IPS-NIHi7 (cell line): ENCODE results near the gene MSL3B.

Experiments
- DNase-seq: peaks from one replicate; pipeline ENCODE4 v3.0.0; 2012; ENCODE audit warnings: mixed read lengths; ENCODE audit errors: extremely low spot score

The MSL3B gene

GRCh38 chr2:233853353-233853752 is 14.8 kb downstream of the MSL3B start:
- no peak for DNase-seq

GRCh38 chr2:233852056-233852455 is 16.1 kb downstream of the MSL3B start:
- DNase-seq = no peak

- no peak for DNase-seq
Observed at GRCh38 chr2:233851169-233851568, 17.0 kb downstream of the MSL3B start.

- no peak for DNase-seq
Observed at GRCh38 chr2:233850745-233851144, 17.4 kb downstream of the MSL3B start.

- no peak for DNase-seq
Observed at GRCh38 chr2:233849607-233850271, 18.4 kb downstream of the MSL3B start.

GRCh38 chr2:233848276-233848675 is 19.9 kb downstream of the MSL3B start:
- DNase-seq = no peak

GRCh38 chr2:233847248-233847898 is 20.8 kb downstream of the MSL3B start:
- peak; percentile 9 for DNase-seq

- no peak for DNase-seq
Observed at GRCh38 chr2:233846387-233847247, 21.6 kb downstream of the MSL3B start.

- DNase-seq = no peak
Observed at GRCh38 chr2:233845301-233846060, 22.7 kb downstream of the MSL3B start.

GRCh38 chr2:233844836-233845235 is 23.4 kb downstream of the MSL3B start:
- no peak for DNase-seq

GRCh38 chr2:233844064-233844807 is 23.9 kb downstream of the MSL3B start:
- DNase-seq = no peak

- DNase-seq = no peak
Observed at GRCh38 chr2:233841183-233841582, 27.0 kb downstream of the MSL3B start.

GRCh38 chr2:233840520-233840919 is 27.7 kb downstream of the MSL3B start:
- no peak for DNase-seq

GRCh38 chr2:233839447-233839820 is 28.8 kb downstream of the MSL3B start:
- DNase-seq = no peak

GRCh38 chr2:233838726-233839446 is 29.3 kb downstream of the MSL3B start:
- DNase-seq = no peak

GRCh38 chr2:233838251-233838650 is 29.9 kb downstream of the MSL3B start:
- DNase-seq = no peak

- no peak for DNase-seq
Observed at GRCh38 chr2:233837694-233838229, 30.4 kb downstream of the MSL3B start.

GRCh38 chr2:233836359-233836758 is 31.8 kb downstream of the MSL3B start:
- no peak for DNase-seq

GRCh38 chr2:233835230-233836186 is 32.7 kb downstream of the MSL3B start:
- no peak for DNase-seq
